HG03196 (cell line): ENCODE measurements around the gene GGA3.
"Not testable (repeated sequence)": the region's sequence is repeated elsewhere in the genome, so short reads cannot be mapped to it uniquely, and the experiment has no call there.

Experiments
- ATAC-seq: cut with Tn5 transposase; IDR thresholded peaks from one replicate; pipeline ENCODE4 v1.9.1; 2021; ENCODE audit not compliant: unreplicated experiment

Gene GGA3

DNA sequence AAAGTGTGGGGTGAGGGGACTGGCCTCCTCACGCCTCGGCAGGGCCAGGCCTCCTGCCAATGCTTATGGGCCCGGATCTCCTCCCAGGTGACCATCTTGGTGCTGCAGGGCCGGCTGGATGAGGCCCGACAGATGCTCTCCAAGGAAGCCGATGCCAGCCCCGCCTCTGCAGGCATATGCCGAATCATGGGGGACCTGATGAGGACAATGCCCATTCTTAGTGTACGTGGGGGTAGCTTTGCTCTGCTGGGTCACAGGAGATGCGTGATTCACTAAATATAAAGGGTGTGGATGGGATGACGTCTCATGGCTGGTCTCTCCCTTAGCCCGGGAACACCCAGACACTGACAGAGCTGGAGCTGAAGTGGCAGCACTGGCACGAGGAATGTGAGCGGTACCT is 36.4 kb downstream of the GGA3 start:
- no peak for ATAC-seq

DNA sequence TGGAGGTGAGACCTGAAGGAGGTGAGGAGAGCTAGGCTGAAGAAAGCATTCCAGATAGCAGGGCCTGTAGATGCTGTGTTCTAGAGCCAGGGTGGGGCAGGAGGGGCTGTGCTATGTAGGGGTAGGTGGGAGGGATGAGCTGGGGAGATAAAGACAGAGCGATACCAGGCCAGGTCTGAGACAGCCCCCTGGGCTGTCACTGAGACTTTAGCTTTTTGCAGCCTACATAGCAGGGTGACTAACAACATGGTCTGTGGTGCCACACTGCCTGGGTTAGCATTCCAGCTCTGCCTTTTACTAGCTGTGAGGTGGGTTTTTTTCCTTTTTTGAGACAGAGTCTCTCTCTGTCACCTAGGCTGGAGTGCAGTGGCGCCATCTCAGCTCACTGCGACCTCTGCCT is 41.6 kb downstream of the GGA3 start:
- no peak for ATAC-seq

DNA sequence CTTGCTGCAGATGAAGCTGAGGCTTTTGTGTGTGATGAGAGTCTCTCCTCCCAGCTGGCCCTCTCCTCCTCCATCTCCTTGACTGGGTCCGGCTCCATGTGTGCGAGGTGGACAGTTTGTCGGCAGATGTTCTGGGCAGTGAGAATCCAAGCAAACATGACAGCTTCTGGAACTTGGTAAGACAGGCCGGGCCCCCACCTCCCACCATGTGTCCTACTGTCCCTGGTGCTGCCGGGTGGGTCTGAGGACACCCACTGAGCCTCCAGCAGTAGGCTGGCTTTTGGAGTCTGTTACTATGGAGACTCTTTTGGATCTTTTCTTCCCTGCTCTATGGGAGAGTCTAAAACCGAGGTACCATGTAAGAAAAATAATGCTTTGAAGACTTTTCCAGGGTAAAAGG is 43.3 kb downstream of the GGA3 start:
- ATAC-seq: no peak

DNA sequence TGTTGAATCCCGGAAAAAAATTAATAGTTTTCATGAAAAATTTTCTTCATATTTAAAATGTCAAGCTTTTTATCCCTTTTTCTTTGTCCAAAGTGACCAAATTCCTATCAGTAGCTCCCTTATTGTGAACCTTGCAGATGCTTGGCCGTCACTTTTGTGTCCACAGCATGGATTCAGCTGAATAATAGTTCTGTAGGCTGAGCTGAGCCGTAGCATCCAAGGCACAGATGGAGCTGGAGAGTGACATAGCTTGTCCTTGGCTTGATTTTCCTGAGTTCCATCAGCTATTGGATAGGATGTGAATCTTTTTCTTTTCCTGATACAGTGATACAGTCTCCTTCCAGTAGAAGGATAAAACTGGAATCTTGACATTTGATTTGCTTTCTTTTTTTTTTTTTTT is 52.3 kb downstream of the GGA3 start:
- no peak for ATAC-seq

DNA sequence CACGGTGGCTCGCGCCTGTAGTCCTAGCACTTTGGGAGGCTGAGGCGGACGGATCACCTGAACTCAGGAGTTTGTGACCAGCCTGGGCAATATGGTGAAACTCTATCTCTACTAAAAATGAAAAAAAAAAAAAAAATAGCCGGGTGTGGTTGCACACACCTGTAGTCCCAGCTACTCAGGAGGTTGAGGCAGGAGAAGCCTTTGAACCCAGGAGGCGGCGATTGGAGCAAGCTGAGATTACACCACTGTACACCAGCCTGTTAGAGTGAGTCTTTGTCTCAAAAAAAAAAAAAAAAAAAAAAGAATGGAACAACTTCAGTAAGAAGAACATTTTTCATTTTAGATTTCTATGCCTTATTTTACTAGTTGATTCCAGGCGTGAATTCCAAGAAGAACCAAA is 53.2 kb downstream of the GGA3 start:
- no peak for ATAC-seq

DNA sequence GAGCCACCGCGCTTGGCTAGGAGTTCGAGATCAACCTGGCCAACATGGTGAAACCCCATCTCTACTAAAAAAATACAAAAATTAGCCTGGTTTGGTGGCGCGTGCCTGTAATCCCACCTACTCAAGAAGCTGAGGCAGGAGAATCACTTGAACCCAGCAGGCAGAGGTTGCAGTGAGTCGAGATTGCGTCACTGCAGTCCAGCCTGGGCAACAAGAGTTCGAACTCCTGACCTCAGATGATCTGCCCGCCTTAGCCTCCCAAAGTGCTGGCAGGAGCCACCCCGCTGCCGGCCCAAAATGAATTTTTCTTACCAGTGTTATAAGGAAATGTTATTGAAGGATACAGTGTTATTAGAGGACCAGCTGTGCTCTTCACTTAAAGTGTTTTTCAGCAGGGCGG is 53.6 kb downstream of the GGA3 start:
- no peak for ATAC-seq

DNA sequence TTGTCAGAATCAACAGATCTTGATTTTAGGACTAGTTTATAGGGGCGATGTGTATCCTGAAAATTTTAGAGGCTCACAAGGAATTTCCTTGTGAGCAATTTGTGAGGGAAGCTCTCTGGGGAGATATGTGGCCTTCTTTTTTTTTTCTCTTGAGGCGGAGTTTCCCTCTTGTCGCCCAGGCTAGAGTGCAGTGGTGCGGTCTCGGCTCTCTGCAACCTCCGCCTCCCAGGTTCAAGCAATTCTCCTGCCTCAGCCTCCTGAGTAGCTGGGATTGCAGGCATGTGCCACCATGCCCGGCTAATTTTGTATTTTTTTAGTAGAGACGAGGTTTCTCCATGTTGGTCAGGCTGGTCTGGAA is 54.4 kb downstream of the GGA3 start:
- ATAC-seq: not testable (repeated sequence)

DNA sequence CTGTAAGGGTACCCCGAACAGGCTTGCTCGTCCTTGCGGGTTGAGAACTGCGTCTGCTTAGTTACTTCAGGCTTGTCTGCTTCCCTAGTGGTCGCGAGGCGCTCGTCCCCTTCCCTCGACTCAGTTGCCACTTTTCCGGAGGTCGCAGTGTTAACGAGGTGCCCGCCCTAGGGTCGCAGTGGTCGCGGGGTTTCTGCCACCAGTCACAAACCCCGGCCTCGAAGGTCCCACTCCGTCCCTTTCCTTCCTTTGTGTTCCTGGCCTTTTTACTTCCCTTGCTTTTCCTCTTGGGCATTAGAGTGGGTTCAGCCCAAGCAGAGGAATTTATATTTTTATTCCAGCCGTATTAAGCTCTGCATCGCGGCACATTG is 55.6 kb downstream of the GGA3 start:
- ATAC-seq: peak; percentile 15

DNA sequence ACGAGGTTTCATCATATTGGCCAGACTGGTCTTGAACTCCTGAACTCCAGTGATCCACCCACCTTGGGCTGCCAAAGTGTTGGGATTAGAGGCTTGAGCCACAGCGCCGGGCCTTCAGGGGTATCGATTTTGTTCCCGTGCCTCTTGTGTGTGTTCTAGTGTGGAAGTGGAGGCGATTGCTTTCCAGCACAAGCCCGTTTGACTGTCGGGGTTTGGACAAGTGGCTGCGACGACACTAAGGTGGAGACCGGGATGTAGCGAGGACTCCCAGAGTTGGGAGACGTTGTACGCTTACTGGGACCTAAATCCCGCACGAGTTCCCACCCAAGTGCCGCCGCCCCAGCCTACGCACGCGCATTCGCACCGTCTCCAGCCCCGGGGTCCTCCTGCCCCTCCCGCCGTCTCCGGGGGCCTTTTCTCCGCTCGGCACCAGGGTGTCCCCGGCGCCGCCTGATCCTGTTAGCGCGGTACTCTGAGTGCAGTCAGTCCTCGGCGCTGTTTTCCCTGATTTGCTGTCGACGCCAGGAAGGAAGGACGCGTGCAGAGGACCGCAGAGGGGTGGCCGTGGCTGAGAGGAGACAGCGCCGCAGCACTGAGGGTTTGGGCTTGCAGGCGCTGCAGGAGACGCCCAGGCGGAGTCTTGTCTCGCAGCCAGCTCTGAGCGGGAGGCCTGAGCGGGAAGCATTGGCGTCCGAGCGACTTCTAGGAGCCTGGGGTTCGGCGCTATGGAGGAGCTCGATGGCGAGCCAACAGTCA is 56.2 kb downstream of the GGA3 start, which contains the start of gene NUP85:
Gene NUP85 (plus strand): TSS at position 643 of the 756 bp plus-strand sequence. CDS start 83 bp downstream, at position 726.
- ATAC-seq: peak; percentile 75

DNA sequence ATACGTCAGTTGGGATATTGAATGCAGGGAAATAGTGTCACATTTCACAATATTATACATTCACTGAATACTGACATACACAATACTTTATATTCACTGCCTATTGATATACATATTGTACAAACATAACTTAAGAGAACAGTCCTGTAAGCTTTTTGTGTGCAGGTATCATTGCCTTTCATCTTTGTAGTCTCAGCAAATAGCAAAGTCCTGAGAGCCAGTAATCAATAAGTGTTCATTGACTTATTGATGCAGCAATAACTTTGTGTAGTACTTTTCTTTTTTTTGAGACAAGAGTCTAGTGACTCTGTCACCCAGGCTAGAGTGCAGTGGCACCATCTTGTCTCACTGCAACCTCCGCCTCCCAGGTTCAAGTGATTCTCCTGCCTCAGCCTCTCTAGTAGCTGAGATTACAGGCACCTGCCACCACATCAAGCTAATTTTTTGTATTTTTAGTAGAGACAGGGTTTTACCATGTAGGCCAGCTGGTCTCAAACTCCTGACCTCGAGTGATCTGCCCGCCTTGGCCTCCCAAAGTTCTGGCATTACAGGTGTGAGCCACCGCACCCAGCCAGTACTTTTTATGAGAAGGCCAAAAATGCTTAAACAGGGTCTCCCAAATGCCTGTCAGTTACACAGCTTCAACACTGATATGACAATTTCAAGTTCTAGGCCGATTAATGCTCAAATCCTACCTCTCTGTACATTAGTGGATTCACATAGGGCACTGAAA is 61.4 kb downstream of the GGA3 start:
- ATAC-seq: no peak

DNA sequence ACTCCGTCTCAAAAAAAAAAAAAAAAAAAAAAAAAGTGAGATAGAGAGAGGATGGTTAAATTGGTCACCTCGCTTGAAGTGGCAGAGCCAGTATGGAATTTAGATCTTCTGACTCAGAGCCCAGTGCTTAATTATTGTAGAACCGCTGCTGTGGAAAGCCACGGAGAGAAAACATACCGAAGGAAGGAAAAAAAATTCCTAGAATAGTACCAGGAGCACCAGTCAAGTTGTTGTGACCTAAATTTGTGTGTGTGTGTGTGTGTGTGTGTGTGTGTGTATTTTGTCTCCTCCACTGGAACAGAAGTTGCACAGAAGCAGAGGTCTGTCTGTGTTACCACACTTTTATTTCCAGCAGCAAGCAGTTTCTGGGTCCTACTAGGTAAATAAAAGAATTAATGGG is 66.5 kb downstream of the GGA3 start:
- ATAC-seq: no peak

DNA sequence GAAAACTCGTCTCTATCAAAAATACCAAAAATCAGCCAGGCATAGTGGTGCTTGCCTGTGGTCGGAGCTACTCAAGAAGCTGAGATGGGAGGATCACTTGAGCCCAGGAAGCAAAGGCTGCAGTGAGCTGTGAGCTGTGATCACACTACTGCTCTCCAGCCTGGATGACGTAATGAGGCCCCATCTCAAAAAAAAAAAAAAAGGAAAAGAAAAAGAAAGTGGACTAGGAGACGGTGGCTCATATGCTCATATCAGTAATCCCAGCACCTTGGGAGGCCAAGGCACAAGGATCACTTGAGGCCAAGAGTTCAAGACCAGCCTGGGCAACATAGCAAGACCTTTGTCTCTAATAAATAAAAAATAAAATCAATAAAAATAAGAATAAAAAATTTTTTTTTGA is 69.8 kb downstream of the GGA3 start:
- no peak for ATAC-seq

DNA sequence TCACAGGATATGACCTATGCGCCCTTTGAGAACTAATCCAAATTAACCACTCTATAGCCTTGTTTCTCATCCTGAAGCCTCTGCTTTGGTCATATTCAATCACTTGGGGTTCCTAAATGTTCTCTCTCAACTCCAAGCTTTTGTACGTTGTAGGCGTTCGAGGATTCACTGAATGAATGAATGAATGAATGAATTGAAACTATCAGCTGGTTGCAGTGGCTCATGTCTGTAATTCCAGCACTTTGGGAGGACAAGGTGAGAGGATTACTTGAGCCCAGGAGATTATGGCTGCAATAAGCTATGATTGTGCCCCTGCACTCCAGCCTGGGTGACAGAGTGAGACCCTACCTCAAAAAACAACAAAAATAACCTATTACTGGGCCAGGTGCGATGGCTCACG is 72.8 kb downstream of the GGA3 start:
- ATAC-seq: no peak
